HepG2 (cell line): ENCODE results near the gene RHOC. TPM values are rescaled to one million over a fixed set of nuclear protein-coding genes. Genes with fewer than 3 reads are reported as not detected.
A peak's percentile ranks its signal among the peaks of the same experiment; 100 is the strongest.

Source experiments
- BHLHE40 ChIP-seq: IDR thresholded peaks from 2 replicates; pipeline ENCODE4 v1.6.1; 2011; ENCODE audit warnings: low read length, improper control_type of control experiment
- FOXK1 ChIP-seq: sonication (generic); formaldehyde crosslinking; IDR thresholded peaks from 2 replicates; pipeline ENCODE4 v1.4.0; 2020; ENCODE audit warnings: low read depth, missing genetic modification reagents, borderline replicate concordance
- FOXO4 ChIP-seq: sonication (generic); formaldehyde crosslinking; conservative IDR thresholded peaks from 2 replicates; pipeline ENCODE4 v1.8.1; 2023; ENCODE audit warnings: missing genetic modification reagents
- GATA4 ChIP-seq: sonication (generic); IDR thresholded peaks from 2 replicates; pipeline ENCODE4 v1.6.1; 2016; ENCODE audit warnings: antibody characterized with exemption, low read depth, borderline replicate concordance
- NBN ChIP-seq: fragments of 450-650 bp; conservative IDR thresholded peaks from 2 replicates; pipeline ENCODE4 v1.6.1; 2017
- NR3C1 ChIP-seq: sonication (generic); formaldehyde crosslinking; IDR thresholded peaks from 2 replicates; pipeline ENCODE4 v1.4.0; 2020; ENCODE audit warnings: missing genetic modification reagents
- PATZ1 ChIP-seq: sonication (generic); formaldehyde crosslinking; IDR thresholded peaks from 2 replicates; pipeline ENCODE4 v1.4.0; 2020; ENCODE audit warnings: missing genetic modification reagents
- SALL2 ChIP-seq: sonication (generic); formaldehyde crosslinking; IDR thresholded peaks from 2 replicates; pipeline ENCODE4 v1.8.1; 2023; ENCODE audit warnings: mild to moderate bottlenecking, missing genetic modification reagents, inconsistent platforms
- XRCC5 ChIP-seq: fragments of 200-400 bp; formaldehyde crosslinking; optimal IDR thresholded peaks from 2 replicates; pipeline ENCODE3; 2017; ENCODE audit warnings: mild to moderate bottlenecking, low read length
- ZKSCAN1 ChIP-seq: fragments of 150-350 bp; IDR thresholded peaks from 2 replicates; pipeline ENCODE4 v1.6.1; 2014; ENCODE audit warnings: low read length
- ZNF253 ChIP-seq: sonication (generic); formaldehyde crosslinking; IDR thresholded peaks from 2 replicates; pipeline ENCODE4 v1.8.0; 2022; ENCODE audit warnings: mild to moderate bottlenecking, missing genetic modification reagents, borderline replicate concordance
- ZNF280B ChIP-seq: sonication (generic); formaldehyde crosslinking; IDR thresholded peaks from 2 replicates; pipeline ENCODE4 v1.5.0; 2020; ENCODE audit warnings: missing genetic modification reagents, mild to moderate bottlenecking, borderline replicate concordance
- ZNF563 ChIP-seq: sonication (generic); formaldehyde crosslinking; IDR thresholded peaks from 2 replicates; pipeline ENCODE4 v1.8.0; 2022; ENCODE audit warnings: mild to moderate bottlenecking, moderate library complexity, missing genetic modification reagents
- polyA plus RNA-seq, 8 experiments: library from polyadenylated mRNA; depleted of rRNA in 3 of 8; stranded (reverse) in 7 of 8; unstranded in 1 of 8; fragments of >200 nt; fragmentation: Illumina TruSeq in 4 of 8; extraction: Trizol in 4 of 8; gene quantifications; 2 replicates each; pipeline versions ENCODE4 v1.2.1 to v1.2.3, GENCODE V29; 2011 to 2016; ENCODE audit warnings: low read depth in 4 of 8, missing spikeins in 1 of 8, mixed read lengths in 1 of 8; ENCODE audit not compliant: insufficient read depth in 1 of 8
- total RNA-seq, 5 experiments: library from RNA; depleted of rRNA; stranded (reverse); fragments of >200 nt; fragmentation: Illumina TruSeq; extraction: Trizol; gene quantifications; 2 replicates each; pipeline ENCODE4 v1.2.3, GENCODE V29; 2016; ENCODE audit warnings: low read depth in 1 of 5
- TF ChIP-seq, protein P1 (sequence below): fragments of 450-650 bp; IDR thresholded peaks from 2 replicates; pipeline ENCODE4 v1.6.1; 2017; ENCODE audit warnings: mild to moderate bottlenecking

The RHOC gene
- total and polyA plus RNA-seq, 2 of the 13 experiments (the other 11 are each of a cell fraction or from before 2014, with no cell fraction given), result 64.3 to 182 TPM

DNA sequence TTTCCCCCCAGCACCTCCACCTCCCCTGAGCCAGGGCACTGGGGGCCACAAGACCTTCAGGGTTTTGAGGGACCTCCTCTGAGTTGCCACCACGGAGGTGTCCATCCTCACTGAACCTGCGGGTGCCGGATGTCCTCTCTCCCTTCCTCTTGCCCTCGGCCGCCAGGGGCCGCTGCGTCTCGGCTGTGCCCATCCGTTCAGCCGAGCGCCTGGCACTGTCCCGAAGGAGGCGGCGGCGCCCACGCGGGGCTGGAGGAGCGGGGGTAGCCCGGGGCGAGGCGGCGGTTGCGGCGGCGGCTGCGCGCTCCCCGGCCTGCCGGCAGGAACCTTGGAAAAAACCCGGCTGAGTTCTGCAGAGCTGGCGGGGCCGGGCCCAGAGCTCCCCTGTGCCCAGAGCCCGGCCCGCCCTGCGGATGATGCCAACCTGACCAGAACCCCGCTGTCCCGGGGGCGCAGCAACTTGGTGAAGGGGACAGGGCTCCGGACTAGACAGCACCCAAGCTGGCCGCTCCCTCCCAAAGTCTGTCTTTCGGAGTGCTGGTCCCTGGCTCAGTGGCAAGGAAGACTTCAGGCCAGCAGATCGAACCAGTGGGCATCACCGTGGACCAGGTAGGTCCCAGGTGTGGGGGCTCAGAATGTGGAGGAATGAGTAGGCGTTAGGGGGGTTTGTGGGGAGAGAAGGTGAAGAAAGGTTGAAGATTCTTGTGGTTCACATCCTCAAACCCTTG lies 11.9 kb upstream of the RHOC start (continued):
- TF ChIP-seq ZNF280B (CRISPR knock-in tag), result no peak
- no peak for TF ChIP-seq NBN
- TF ChIP-seq PATZ1 (CRISPR knock-in tag), result no peak
- peak; percentile 43; the same call in 1 of the 2 replicates for TF ChIP-seq ZNF563
- TF ChIP-seq, protein P1, sequence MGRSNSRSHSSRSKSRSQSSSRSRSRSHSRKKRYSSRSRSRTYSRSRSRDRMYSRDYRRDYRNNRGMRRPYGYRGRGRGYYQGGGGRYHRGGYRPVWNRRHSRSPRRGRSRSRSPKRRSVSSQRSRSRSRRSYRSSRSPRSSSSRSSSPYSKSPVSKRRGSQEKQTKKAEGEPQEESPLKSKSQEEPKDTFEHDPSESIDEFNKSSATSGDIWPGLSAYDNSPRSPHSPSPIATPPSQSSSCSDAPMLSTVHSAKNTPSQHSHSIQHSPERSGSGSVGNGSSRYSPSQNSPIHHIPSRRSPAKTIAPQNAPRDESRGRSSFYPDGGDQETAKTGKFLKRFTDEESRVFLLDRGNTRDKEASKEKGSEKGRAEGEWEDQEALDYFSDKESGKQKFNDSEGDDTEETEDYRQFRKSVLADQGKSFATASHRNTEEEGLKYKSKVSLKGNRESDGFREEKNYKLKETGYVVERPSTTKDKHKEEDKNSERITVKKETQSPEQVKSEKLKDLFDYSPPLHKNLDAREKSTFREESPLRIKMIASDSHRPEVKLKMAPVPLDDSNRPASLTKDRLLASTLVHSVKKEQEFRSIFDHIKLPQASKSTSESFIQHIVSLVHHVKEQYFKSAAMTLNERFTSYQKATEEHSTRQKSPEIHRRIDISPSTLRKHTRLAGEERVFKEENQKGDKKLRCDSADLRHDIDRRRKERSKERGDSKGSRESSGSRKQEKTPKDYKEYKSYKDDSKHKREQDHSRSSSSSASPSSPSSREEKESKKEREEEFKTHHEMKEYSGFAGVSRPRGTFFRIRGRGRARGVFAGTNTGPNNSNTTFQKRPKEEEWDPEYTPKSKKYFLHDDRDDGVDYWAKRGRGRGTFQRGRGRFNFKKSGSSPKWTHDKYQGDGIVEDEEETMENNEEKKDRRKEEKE, result no peak
- TF ChIP-seq ZKSCAN1, result no peak
- TF ChIP-seq SALL2 (CRISPR knock-in tag), result no peak
- no peak for TF ChIP-seq GATA4
- TF ChIP-seq BHLHE40, result 0 out of 2 replicates have a peak, but pooled peaks have one; percentile 12
- peak; percentile 77 for TF ChIP-seq XRCC5
- TF ChIP-seq NR3C1 (CRISPR knock-in tag), result no peak
- TF ChIP-seq FOXK1 (CRISPR knock-in tag), result no peak
- 0 out of 2 replicates have a peak, but pooled peaks have one; percentile 30 for TF ChIP-seq FOXO4 (CRISPR knock-in tag)
- 0 out of 2 replicates have a peak, but pooled peaks have one; percentile 35 for TF ChIP-seq ZNF253
